SK-N-SH treated with all-trans-retinoic acid at 6 μM for 48 hours (cell line): Measurements from ENCODE around the gene HOATZ.

Experiments
- ATAC-seq: fragments of 200-7000 bp; cut with Tn5 transposase; 3 replicates; pipeline ENCODE4 v1.9.1; 2020; ENCODE audit warnings: mild to moderate bottlenecking, moderate library complexity
- ARNTL ChIP-seq: fragments of 450-650 bp; formaldehyde crosslinking; IDR thresholded peaks from 2 replicates; pipeline ENCODE4 v1.5.0; 2020; ENCODE audit warnings: low read depth, mild to moderate bottlenecking, moderate library complexity, borderline replicate concordance
- BACH2 ChIP-seq: fragments of 250-450 bp; sonication (Bioruptor Pico); IDR thresholded peaks from 2 replicates; pipeline ENCODE4 v1.9.0; 2021; ENCODE audit warnings: mild to moderate bottlenecking, borderline replicate concordance
- CSDC2 ChIP-seq: fragments of 250-450 bp; sonication (Bioruptor Pico); IDR thresholded peaks from 2 replicates; pipeline ENCODE4 v1.5.0; 2020; ENCODE audit warnings: mild to moderate bottlenecking, moderate library complexity
- ESRRG ChIP-seq: fragments of 250-450 bp; sonication (Bioruptor Pico); IDR thresholded peaks from 2 replicates; pipeline ENCODE4 v1.6.1; 2021; ENCODE audit warnings: mild to moderate bottlenecking
- GLIS3 ChIP-seq: fragments of 250-450 bp; sonication (Bioruptor Pico); IDR thresholded peaks from 2 replicates; pipeline ENCODE4 v1.5.0; 2020; ENCODE audit warnings: mild to moderate bottlenecking, moderate library complexity
- ISL1 ChIP-seq: fragments of 250-450 bp; sonication (Bioruptor Pico); IDR thresholded peaks from 2 replicates; pipeline ENCODE4 v2.1.2; 2022; ENCODE audit warnings: mild to moderate bottlenecking, moderate library complexity
- OSR1 ChIP-seq: fragments of 250-450 bp; sonication (Bioruptor Pico); IDR thresholded peaks from 2 replicates; pipeline ENCODE4 v1.8.0; 2022; ENCODE audit warnings: moderate library complexity, mild to moderate bottlenecking, inconsistent platforms
- PPARA ChIP-seq: fragments of 250-450 bp; sonication (Bioruptor Pico); IDR thresholded peaks from 2 replicates; pipeline ENCODE4 v1.5.0; 2020; ENCODE audit warnings: mild to moderate bottlenecking, borderline replicate concordance
- RARB ChIP-seq: fragments of 250-450 bp; sonication (Bioruptor Pico); IDR thresholded peaks from 2 replicates; pipeline ENCODE4 v1.8.0; 2021; ENCODE audit warnings: mild to moderate bottlenecking, moderate library complexity
- SNAI2 ChIP-seq: fragments of 250-450 bp; sonication (Bioruptor Pico); IDR thresholded peaks from 2 replicates; pipeline ENCODE4 v1.5.0; 2020; ENCODE audit warnings: mild to moderate bottlenecking, moderate library complexity
- TCF4 ChIP-seq: fragments of 250-450 bp; sonication (Bioruptor Pico); IDR thresholded peaks from 2 replicates; pipeline ENCODE4 v1.8.0; 2021; ENCODE audit warnings: mild to moderate bottlenecking, moderate library complexity, borderline replicate concordance
- TOX ChIP-seq: fragments of 250-450 bp; sonication (Bioruptor Pico); IDR thresholded peaks from 2 replicates; pipeline ENCODE4 v1.8.0; 2021; ENCODE audit warnings: mild to moderate bottlenecking, moderate library complexity, borderline replicate concordance
- ZC3H10 ChIP-seq: fragments of 250-450 bp; sonication (Bioruptor Pico); IDR thresholded peaks from 2 replicates; pipeline ENCODE4 v1.5.1; 2021; ENCODE audit warnings: mild to moderate bottlenecking, moderate library complexity
- ZFP3 ChIP-seq: fragments of 250-450 bp; sonication (Bioruptor Pico); IDR thresholded peaks from 2 replicates; pipeline ENCODE4 v1.5.0; 2020; ENCODE audit warnings: mild to moderate bottlenecking, moderate library complexity
- ZFP30 ChIP-seq: fragments of 450-650 bp; formaldehyde crosslinking; IDR thresholded peaks from 2 replicates; pipeline ENCODE4 v1.5.0; 2022; ENCODE audit warnings: mild to moderate bottlenecking, moderate library complexity
- ZNF565 ChIP-seq: fragments of 450-650 bp; formaldehyde crosslinking; conservative IDR thresholded peaks from 2 replicates; pipeline ENCODE4 v1.5.0; 2020; ENCODE audit warnings: low read depth, mild to moderate bottlenecking, moderate library complexity
- ZNF8 ChIP-seq: fragments of 450-650 bp; formaldehyde crosslinking; IDR thresholded peaks from 2 replicates; pipeline ENCODE4 v1.5.0; 2020; ENCODE audit warnings: mild to moderate bottlenecking, moderate library complexity
- TF ChIP-seq, protein P1 (sequence below): fragments of 250-450 bp; sonication (Bioruptor Pico); IDR thresholded peaks from 2 replicates; pipeline ENCODE4 v1.5.1; 2020; ENCODE audit warnings: low read depth, mild to moderate bottlenecking, moderate library complexity
- TF ChIP-seq, protein P2 (sequence below): fragments of 250-450 bp; sonication (Bioruptor Pico); IDR thresholded peaks from 2 replicates; pipeline ENCODE4 v1.5.1; 2021; ENCODE audit warnings: mild to moderate bottlenecking, moderate library complexity
- TF ChIP-seq, protein P3 (sequence below): fragments of 250-450 bp; sonication (Bioruptor Pico); IDR thresholded peaks from 2 replicates; pipeline ENCODE4 v1.8.0; 2020; ENCODE audit warnings: mild to moderate bottlenecking, moderate library complexity, borderline replicate concordance
- TF ChIP-seq, protein P4 (sequence below): fragments of 250-450 bp; sonication (Bioruptor Pico); IDR thresholded peaks from 2 replicates; pipeline ENCODE4 v1.8.0; 2021; ENCODE audit warnings: low read depth, mild to moderate bottlenecking, moderate library complexity, borderline replicate concordance
- TF ChIP-seq, protein P5 (sequence below): fragments of 250-450 bp; sonication (Bioruptor Pico); IDR thresholded peaks from 2 replicates; pipeline ENCODE4 v1.5.0; 2020; ENCODE audit warnings: mild to moderate bottlenecking, moderate library complexity

HOATZ gene

DNA sequence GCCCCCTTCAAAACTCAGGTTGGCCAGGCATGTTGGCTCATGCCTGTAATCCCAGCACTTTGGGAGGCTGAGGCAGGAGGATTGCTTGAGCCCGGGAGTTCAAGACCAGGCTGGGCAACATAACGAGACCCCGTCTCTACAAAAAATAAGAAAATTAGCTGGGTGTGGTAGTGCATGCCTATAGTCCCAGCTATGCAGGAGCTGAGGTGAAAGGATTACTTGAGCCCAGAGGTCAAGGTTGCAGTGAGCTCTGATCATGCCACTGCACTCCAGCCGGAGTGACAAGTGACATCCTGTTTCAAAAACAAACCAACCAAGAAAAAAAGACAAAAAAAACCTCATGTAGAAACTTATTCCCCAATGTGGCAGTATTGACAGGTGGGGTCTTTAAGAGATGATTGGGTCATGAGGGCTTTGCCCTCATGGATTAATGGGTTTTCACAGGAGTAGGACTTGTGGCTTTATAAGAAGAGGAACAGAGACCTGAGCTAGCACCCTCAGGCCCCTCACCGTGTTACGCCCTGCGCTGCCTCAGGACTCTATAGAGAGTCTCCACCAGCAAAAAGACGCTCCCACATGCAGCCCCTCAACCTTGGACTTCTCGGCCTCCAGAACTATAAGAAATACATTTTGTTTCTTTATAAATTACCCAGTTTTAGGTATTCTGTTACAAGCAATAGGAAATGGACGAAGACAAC lies 48.3 kb downstream of the HOATZ start:
- ATAC-seq = no peak
- TF ChIP-seq, protein P1, sequence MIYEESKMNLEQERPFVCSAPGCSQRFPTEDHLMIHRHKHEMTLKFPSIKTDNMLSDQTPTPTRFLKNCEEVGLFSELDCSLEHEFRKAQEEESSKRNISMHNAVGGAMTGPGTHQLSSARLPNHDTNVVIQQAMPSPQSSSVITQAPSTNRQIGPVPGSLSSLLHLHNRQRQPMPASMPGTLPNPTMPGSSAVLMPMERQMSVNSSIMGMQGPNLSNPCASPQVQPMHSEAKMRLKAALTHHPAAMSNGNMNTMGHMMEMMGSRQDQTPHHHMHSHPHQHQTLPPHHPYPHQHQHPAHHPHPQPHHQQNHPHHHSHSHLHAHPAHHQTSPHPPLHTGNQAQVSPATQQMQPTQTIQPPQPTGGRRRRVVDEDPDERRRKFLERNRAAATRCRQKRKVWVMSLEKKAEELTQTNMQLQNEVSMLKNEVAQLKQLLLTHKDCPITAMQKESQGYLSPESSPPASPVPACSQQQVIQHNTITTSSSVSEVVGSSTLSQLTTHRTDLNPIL (CRISPR knock-in tag) = no peak
- no peak for TF ChIP-seq ESRRG (CRISPR knock-in tag)
- no peak for TF ChIP-seq ISL1 (CRISPR knock-in tag)
- no peak for TF ChIP-seq BACH2 (CRISPR knock-in tag)
- no peak for TF ChIP-seq PPARA (CRISPR knock-in tag)
- no peak for TF ChIP-seq RARB
- TF ChIP-seq ARNTL (CRISPR knock-in tag) = no peak
- TF ChIP-seq, protein P2, sequence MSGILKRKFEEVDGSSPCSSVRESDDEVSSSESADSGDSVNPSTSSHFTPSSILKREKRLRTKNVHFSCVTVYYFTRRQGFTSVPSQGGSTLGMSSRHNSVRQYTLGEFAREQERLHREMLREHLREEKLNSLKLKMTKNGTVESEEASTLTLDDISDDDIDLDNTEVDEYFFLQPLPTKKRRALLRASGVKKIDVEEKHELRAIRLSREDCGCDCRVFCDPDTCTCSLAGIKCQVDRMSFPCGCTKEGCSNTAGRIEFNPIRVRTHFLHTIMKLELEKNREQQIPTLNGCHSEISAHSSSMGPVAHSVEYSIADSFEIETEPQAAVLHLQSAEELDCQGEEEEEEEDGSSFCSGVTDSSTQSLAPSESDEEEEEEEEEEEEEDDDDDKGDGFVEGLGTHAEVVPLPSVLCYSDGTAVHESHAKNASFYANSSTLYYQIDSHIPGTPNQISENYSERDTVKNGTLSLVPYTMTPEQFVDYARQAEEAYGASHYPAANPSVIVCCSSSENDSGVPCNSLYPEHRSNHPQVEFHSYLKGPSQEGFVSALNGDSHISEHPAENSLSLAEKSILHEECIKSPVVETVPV (CRISPR knock-in tag) = no peak
- TF ChIP-seq, protein P3, sequence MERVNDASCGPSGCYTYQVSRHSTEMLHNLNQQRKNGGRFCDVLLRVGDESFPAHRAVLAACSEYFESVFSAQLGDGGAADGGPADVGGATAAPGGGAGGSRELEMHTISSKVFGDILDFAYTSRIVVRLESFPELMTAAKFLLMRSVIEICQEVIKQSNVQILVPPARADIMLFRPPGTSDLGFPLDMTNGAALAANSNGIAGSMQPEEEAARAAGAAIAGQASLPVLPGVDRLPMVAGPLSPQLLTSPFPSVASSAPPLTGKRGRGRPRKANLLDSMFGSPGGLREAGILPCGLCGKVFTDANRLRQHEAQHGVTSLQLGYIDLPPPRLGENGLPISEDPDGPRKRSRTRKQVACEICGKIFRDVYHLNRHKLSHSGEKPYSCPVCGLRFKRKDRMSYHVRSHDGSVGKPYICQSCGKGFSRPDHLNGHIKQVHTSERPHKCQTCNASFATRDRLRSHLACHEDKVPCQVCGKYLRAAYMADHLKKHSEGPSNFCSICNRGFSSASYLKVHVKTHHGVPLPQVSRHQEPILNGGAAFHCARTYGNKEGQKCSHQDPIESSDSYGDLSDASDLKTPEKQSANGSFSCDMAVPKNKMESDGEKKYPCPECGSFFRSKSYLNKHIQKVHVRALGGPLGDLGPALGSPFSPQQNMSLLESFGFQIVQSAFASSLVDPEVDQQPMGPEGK (CRISPR knock-in tag) = no peak
- TF ChIP-seq SNAI2 = no peak
- TF ChIP-seq CSDC2 = no peak
- no peak for TF ChIP-seq TCF4
- TF ChIP-seq GLIS3 (CRISPR knock-in tag) = no peak
- TF ChIP-seq ZC3H10 (CRISPR knock-in tag) = no peak
- TF ChIP-seq TOX = no peak
- TF ChIP-seq OSR1 (CRISPR knock-in tag) = no peak
- no peak for TF ChIP-seq ZNF8 (CRISPR knock-in tag)
- TF ChIP-seq ZFP3 (CRISPR knock-in tag) = no peak
- TF ChIP-seq, protein P4, sequence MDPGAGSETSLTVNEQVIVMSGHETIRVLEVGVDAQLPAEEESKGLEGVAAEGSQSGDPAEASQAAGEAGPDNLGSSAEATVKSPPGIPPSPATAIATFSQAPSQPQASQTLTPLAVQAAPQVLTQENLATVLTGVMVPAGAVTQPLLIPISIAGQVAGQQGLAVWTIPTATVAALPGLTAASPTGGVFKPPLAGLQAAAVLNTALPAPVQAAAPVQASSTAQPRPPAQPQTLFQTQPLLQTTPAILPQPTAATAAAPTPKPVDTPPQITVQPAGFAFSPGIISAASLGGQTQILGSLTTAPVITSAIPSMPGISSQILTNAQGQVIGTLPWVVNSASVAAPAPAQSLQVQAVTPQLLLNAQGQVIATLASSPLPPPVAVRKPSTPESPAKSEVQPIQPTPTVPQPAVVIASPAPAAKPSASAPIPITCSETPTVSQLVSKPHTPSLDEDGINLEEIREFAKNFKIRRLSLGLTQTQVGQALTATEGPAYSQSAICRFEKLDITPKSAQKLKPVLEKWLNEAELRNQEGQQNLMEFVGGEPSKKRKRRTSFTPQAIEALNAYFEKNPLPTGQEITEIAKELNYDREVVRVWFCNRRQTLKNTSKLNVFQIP (CRISPR knock-in tag) = no peak

DNA sequence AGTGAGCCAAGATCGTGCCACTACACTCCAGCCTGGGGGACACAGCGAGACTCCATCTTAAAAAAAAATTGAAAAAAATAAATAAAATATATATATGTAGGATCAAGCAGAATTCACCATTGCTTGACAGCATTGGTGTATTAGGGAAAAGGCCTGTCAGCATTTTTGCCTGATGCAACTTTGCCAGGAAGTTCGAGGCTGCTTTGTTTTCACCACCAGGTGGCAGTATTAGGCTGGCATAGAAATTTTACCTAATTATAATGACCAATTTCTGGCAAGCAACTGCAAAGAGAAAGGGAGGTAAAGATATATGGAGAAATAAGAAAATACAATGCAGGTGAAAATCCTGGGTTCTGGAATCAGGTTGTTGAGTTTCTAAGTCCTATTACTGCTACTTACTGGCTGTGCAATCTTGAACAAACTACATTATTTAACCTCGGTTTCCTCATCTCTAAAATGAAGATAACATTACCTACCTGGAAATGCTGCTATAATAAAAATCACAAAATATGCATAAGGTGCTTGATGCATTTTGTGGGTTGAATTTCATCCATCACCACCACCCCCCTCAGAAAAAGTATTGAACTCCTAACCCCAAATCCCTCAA lies 50.6 kb downstream of the HOATZ start:
- peak; percentile 45 for ATAC-seq
- no peak for TF ChIP-seq ESRRG (CRISPR knock-in tag)
- no peak for TF ChIP-seq BACH2 (CRISPR knock-in tag)
- no peak for TF ChIP-seq CSDC2
- TF ChIP-seq ARNTL (CRISPR knock-in tag) = no peak
- TF ChIP-seq, protein P5, sequence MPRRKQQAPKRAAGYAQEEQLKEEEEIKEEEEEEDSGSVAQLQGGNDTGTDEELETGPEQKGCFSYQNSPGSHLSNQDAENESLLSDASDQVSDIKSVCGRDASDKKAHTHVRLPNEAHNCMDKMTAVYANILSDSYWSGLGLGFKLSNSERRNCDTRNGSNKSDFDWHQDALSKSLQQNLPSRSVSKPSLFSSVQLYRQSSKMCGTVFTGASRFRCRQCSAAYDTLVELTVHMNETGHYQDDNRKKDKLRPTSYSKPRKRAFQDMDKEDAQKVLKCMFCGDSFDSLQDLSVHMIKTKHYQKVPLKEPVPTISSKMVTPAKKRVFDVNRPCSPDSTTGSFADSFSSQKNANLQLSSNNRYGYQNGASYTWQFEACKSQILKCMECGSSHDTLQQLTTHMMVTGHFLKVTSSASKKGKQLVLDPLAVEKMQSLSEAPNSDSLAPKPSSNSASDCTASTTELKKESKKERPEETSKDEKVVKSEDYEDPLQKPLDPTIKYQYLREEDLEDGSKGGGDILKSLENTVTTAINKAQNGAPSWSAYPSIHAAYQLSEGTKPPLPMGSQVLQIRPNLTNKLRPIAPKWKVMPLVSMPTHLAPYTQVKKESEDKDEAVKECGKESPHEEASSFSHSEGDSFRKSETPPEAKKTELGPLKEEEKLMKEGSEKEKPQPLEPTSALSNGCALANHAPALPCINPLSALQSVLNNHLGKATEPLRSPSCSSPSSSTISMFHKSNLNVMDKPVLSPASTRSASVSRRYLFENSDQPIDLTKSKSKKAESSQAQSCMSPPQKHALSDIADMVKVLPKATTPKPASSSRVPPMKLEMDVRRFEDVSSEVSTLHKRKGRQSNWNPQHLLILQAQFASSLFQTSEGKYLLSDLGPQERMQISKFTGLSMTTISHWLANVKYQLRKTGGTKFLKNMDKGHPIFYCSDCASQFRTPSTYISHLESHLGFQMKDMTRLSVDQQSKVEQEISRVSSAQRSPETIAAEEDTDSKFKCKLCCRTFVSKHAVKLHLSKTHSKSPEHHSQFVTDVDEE (CRISPR knock-in tag) = no peak
- TF ChIP-seq ZNF8 (CRISPR knock-in tag) = no peak
- TF ChIP-seq RARB = no peak
- TF ChIP-seq, protein P4 (CRISPR knock-in tag) = no peak
- no peak for TF ChIP-seq ZNF565 (CRISPR knock-in tag)
- no peak for TF ChIP-seq PPARA (CRISPR knock-in tag)
- no peak for TF ChIP-seq ZC3H10 (CRISPR knock-in tag)
- TF ChIP-seq TCF4 = no peak
- no peak for TF ChIP-seq ZFP30
- TF ChIP-seq ZFP3 (CRISPR knock-in tag) = no peak
- TF ChIP-seq, protein P3 (CRISPR knock-in tag) = no peak
- TF ChIP-seq TOX = no peak
- TF ChIP-seq, protein P2 (CRISPR knock-in tag) = no peak
- no peak for TF ChIP-seq GLIS3 (CRISPR knock-in tag)
